WTC11 (cell line): ENCODE data around the gene PSMD8. TPM values are rescaled to one million over a fixed set of nuclear protein-coding genes. Genes with fewer than 3 reads are reported as not detected.
A peak's percentile ranks its signal among the peaks of the same experiment; 100 is the strongest.

ENCODE experiments used
- ATAC-seq: fragments of 200-7000 bp; cut with Tn5 transposase; 2 replicates; pipeline ENCODE4 v1.10.0; 2021; ENCODE audit warnings: mild to moderate bottlenecking, moderate library complexity
- CTCF ChIA-PET: fragments of 300-600 bp; sonication (Branson Sonifier 250); formaldehyde crosslinking; loops from one replicate; lab custom pipeline; 2021; ENCODE audit warnings: antibody characterized with exemption; lab: Charles Lee
- POLR2A ChIA-PET: fragments of 350-600 bp; sonication (Branson Sonifier 250); formaldehyde crosslinking; loops from one replicate; lab custom pipeline; 2021; ENCODE audit warnings: antibody characterized with exemption; lab: Charles Lee
- DNase-seq: peaks from one replicate; pipeline ENCODE4 v3.0.0; 2021; ENCODE audit warnings: low spot score
- H3K27ac Mint-ChIP-seq: 2 replicates; pipeline ENCODE4 v1.8.0; 2021; ENCODE audit warnings: mixed read lengths
- H3K27me3 Mint-ChIP-seq: 2 replicates; pipeline ENCODE4 v1.8.0; 2021; ENCODE audit warnings: low read depth, mild to moderate bottlenecking, moderate library complexity, mixed read lengths
- H3K36me3 Mint-ChIP-seq: 2 replicates; pipeline ENCODE4 v1.8.0; 2021; ENCODE audit warnings: mixed read lengths
- H3K4me1 Mint-ChIP-seq: 2 replicates; pipeline ENCODE4 v1.8.0; 2022; ENCODE audit warnings: mixed read lengths
- H3K4me3 Mint-ChIP-seq: 2 replicates; pipeline ENCODE4 v1.8.0; 2021; ENCODE audit warnings: mild to moderate bottlenecking, moderate library complexity, mixed read lengths
- H3K9me3 Mint-ChIP-seq: 2 replicates; pipeline ENCODE4 v1.8.0; 2021; ENCODE audit warnings: mixed read lengths
- CREB1 ChIP-seq: sonication (generic); formaldehyde crosslinking; IDR thresholded peaks from 2 replicates; pipeline ENCODE4 v1.8.0; 2023; ENCODE audit warnings: mild to moderate bottlenecking, missing genetic modification reagents
- CREM ChIP-seq: sonication (generic); formaldehyde crosslinking; IDR thresholded peaks from 2 replicates; pipeline ENCODE4 v1.8.1; 2022; ENCODE audit warnings: mild to moderate bottlenecking, missing genetic modification reagents, moderate library complexity
- EMX1 ChIP-seq: fragments of 250-450 bp; sonication (Bioruptor Pico); IDR thresholded peaks from 2 replicates; pipeline ENCODE4 v1.8.0; 2021; ENCODE audit warnings: mild to moderate bottlenecking
- ETV6 ChIP-seq: sonication (generic); formaldehyde crosslinking; IDR thresholded peaks from 2 replicates; pipeline ENCODE4 v1.8.1; 2022; ENCODE audit warnings: mild to moderate bottlenecking, missing genetic modification reagents
- FOXK1 ChIP-seq: sonication (generic); formaldehyde crosslinking; IDR thresholded peaks from 2 replicates; pipeline ENCODE4 v1.8.0; 2022; ENCODE audit warnings: mild to moderate bottlenecking, moderate library complexity, missing genetic modification reagents
- FOXP1 ChIP-seq: sonication (generic); formaldehyde crosslinking; IDR thresholded peaks from 2 replicates; pipeline ENCODE4 v1.8.0; 2022; ENCODE audit warnings: missing genetic modification reagents, mild to moderate bottlenecking, moderate library complexity, borderline replicate concordance
- GABPB1 ChIP-seq: sonication (generic); formaldehyde crosslinking; IDR thresholded peaks from 2 replicates; pipeline ENCODE4 v1.8.1; 2023; ENCODE audit warnings: mild to moderate bottlenecking, missing genetic modification reagents
- JUN ChIP-seq: sonication (generic); formaldehyde crosslinking; IDR thresholded peaks from 2 replicates; pipeline ENCODE4 v1.8.0; 2023; ENCODE audit warnings: mild to moderate bottlenecking, missing genetic modification reagents
- KAT7 ChIP-seq: sonication (generic); formaldehyde crosslinking; IDR thresholded peaks from 2 replicates; pipeline ENCODE4 v1.8.1; 2023; ENCODE audit warnings: missing genetic modification reagents, mild to moderate bottlenecking, borderline replicate concordance
- MXD4 ChIP-seq: fragments of 250-450 bp; sonication (Bioruptor Pico); IDR thresholded peaks from 2 replicates; pipeline ENCODE4 v1.8.0; 2021; ENCODE audit warnings: mild to moderate bottlenecking, moderate library complexity, borderline replicate concordance
- NR1H2 ChIP-seq: sonication (generic); formaldehyde crosslinking; IDR thresholded peaks from 2 replicates; pipeline ENCODE4 v1.9.0; 2021; ENCODE audit warnings: mild to moderate bottlenecking, moderate library complexity, missing genetic modification reagents
- PRRX2 ChIP-seq: fragments of 250-450 bp; sonication (Bioruptor Pico); IDR thresholded peaks from 2 replicates; pipeline ENCODE4 v1.8.0; 2021; ENCODE audit warnings: mild to moderate bottlenecking
- RORB ChIP-seq: fragments of 250-450 bp; sonication (Bioruptor Pico); IDR thresholded peaks from 2 replicates; pipeline ENCODE4 v1.9.0; 2021; ENCODE audit warnings: mild to moderate bottlenecking
- SOX15 ChIP-seq: fragments of 250-450 bp; sonication (Bioruptor Pico); IDR thresholded peaks from 2 replicates; pipeline ENCODE4 v1.9.0; 2021; ENCODE audit warnings: mild to moderate bottlenecking
- TCF7 ChIP-seq: sonication (generic); formaldehyde crosslinking; IDR thresholded peaks from 2 replicates; pipeline ENCODE4 v1.8.0; 2022; ENCODE audit warnings: mild to moderate bottlenecking, low read depth, missing genetic modification reagents, moderate library complexity
- TEAD4 ChIP-seq: sonication (generic); formaldehyde crosslinking; IDR thresholded peaks from 2 replicates; pipeline ENCODE4 v1.8.0; 2022; ENCODE audit warnings: mild to moderate bottlenecking, missing genetic modification reagents
- ZNF138 ChIP-seq: sonication (generic); formaldehyde crosslinking; conservative IDR thresholded peaks from 2 replicates; pipeline ENCODE4 v1.8.1; 2022; ENCODE audit warnings: mild to moderate bottlenecking, moderate library complexity, missing genetic modification reagents
- ZNF219 ChIP-seq: sonication (generic); formaldehyde crosslinking; IDR thresholded peaks from 2 replicates; pipeline ENCODE4 v1.8.0; 2023; ENCODE audit warnings: missing genetic modification reagents, mild to moderate bottlenecking, borderline replicate concordance
- ZNF232 ChIP-seq: sonication (generic); formaldehyde crosslinking; IDR thresholded peaks from 2 replicates; pipeline ENCODE4 v1.8.0; 2022; ENCODE audit warnings: mild to moderate bottlenecking, missing genetic modification reagents
- ZNF396 ChIP-seq: fragments of 250-450 bp; sonication (Bioruptor Pico); IDR thresholded peaks from 2 replicates; pipeline ENCODE4 v1.8.0; 2021; ENCODE audit warnings: mild to moderate bottlenecking, moderate library complexity, borderline replicate concordance
- total RNA-seq: library from RNA; stranded (reverse); gene quantifications from 3 replicates; pipeline ENCODE4 v1.2.3, GENCODE V29; 2021
- TF ChIP-seq, protein P1 (sequence below): sonication (generic); formaldehyde crosslinking; IDR thresholded peaks from 2 replicates; pipeline ENCODE4 v1.8.1; 2022; ENCODE audit warnings: missing genetic modification reagents, borderline replicate concordance
- TF ChIP-seq, protein P2 (sequence below): sonication (generic); formaldehyde crosslinking; IDR thresholded peaks from 2 replicates; pipeline ENCODE4 v1.8.0; 2023; ENCODE audit warnings: missing genetic modification reagents, mild to moderate bottlenecking, borderline replicate concordance
- TF ChIP-seq, protein P3 (sequence below): sonication (generic); formaldehyde crosslinking; IDR thresholded peaks from 2 replicates; pipeline ENCODE4 v1.8.0; 2022; ENCODE audit warnings: mild to moderate bottlenecking, missing genetic modification reagents
- TF ChIP-seq, protein P4 (sequence below): sonication (generic); formaldehyde crosslinking; IDR thresholded peaks from 2 replicates; pipeline ENCODE4 v1.8.1; 2023; ENCODE audit warnings: mild to moderate bottlenecking, missing genetic modification reagents, moderate library complexity
- TF ChIP-seq, protein P5 (sequence below): sonication (generic); formaldehyde crosslinking; conservative IDR thresholded peaks from 2 replicates; pipeline ENCODE4 v1.8.1; 2022; ENCODE audit warnings: mild to moderate bottlenecking, missing genetic modification reagents
- TF ChIP-seq, protein P6 (sequence below): sonication (generic); formaldehyde crosslinking; IDR thresholded peaks from 2 replicates; pipeline ENCODE4 v1.8.0; 2022; ENCODE audit warnings: mild to moderate bottlenecking, missing genetic modification reagents
- TF ChIP-seq, protein P7 (sequence below): fragments of 250-450 bp; sonication (Bioruptor Pico); IDR thresholded peaks from 2 replicates; pipeline ENCODE4 v1.9.0; 2021; ENCODE audit warnings: moderate library complexity, mild to moderate bottlenecking, inconsistent platforms, borderline replicate concordance
- TF ChIP-seq, protein P8 (sequence below): fragments of 250-450 bp; sonication (Bioruptor Pico); IDR thresholded peaks from 2 replicates; pipeline ENCODE4 v1.8.0; 2021; ENCODE audit warnings: mild to moderate bottlenecking

The PSMD8 gene
- total RNA-seq, 1 experiment from 2014 or later: 167 TPM

DNA sequence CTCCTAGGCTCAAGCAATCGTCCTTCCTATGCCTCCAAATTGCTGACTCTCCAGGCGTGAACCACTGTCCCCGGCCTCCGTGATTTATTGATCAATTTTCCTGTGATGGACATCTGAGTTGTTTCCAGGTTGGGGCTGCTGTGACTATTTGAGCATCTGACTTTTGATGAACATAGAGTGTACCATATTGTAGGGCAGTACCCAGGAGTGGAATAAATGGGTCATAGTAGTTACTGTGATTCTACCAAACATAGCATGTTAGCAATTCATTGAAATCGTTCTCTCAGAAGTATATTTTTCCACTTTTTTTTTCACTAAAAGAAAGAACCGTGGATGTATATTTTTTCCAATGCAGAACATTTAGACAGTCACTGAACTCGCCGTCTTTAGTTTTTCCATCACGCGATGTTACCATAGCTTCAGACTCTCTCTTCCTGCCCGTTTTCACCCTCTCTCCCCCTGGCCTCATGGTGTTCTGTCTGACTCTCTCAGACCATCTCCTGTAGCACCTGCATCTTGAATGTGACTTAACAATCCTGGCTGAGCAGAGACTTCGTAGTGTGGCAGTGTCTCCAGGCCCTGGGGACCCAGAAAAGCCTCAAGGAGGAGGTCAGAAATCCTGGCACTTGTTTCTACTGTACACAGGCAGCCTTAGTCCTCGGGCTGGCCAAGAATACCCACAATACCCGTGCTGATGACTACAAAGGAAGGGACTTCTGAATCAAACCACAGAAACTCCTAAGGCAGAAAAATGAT lies 54.9 kb downstream of the PSMD8 start:
- DNase-seq (no peak), ATAC-seq (no peak)

DNA sequence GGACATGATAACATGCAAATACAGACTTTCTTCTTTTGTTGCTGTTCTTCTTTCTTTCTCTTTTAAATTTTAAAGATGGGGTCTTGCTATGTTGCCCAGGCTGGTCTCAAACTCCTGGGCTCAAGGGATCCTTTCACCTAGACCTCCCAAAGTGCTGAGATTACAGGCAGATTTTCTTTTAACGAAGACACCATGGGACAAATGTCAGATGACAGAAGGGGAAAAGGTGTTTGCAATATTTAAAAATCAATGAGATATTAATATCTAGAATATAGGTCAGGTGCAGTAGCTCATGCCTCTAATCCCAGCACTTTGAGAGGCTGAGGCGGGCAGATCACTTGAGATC lies 55.4 kb downstream of the PSMD8 start:
- Mint-ChIP-seq H3K4me3 (no peak overlapping the region), H3K36me3 (no peaks in the 10 kb centered on the region), H3K9me3 (no peaks in the 10 kb centered on the region), H3K4me1 (peaks cover 40% of the 10 kb centered on the region), H3K27me3 (peaks cover 2% of the 10 kb centered on the region; the same call in 1 of the 2 replicates), H3K27ac (peak overlapping the region; percentile 75; the same call in 1 of the 2 replicates)
- ChIA-PET POLR2A (no interaction called here), CTCF (interaction anchor here (5.2 kb wide), 1 partner anchor 27 kb away, joined by 29 read pairs; the partner anchor contains the start of gene FAM98C)
- DNase-seq (no peak), ATAC-seq (no peak)
- TF ChIP-seq RORB (no peak), CREM (CRISPR knock-in tag) (no peak), TCF7 (CRISPR knock-in tag) (no peak), EMX1 (CRISPR knock-in tag) (no peak), GABPB1 (CRISPR knock-in tag) (no peak), MXD4 (CRISPR knock-in tag) (no peak), ZNF232 (CRISPR knock-in tag) (no peak), NR1H2 (CRISPR knock-in tag) (no peak), ZNF138 (CRISPR knock-in tag) (no peak), FOXK1 (CRISPR knock-in tag) (no peak)
- TF ChIP-seq, protein P1, sequence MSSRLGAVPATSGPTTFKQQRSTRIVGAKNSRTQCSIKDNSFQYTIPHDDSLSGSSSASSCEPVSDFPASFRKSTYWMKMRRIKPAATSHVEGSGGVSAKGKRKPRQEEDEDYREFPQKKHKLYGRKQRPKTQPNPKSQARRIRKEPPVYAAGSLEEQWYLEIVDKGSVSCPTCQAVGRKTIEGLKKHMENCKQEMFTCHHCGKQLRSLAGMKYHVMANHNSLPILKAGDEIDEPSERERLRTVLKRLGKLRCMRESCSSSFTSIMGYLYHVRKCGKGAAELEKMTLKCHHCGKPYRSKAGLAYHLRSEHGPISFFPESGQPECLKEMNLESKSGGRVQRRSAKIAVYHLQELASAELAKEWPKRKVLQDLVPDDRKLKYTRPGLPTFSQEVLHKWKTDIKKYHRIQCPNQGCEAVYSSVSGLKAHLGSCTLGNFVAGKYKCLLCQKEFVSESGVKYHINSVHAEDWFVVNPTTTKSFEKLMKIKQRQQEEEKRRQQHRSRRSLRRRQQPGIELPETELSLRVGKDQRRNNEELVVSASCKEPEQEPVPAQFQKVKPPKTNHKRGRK (CRISPR knock-in tag): no peak
- TF ChIP-seq, protein P2, sequence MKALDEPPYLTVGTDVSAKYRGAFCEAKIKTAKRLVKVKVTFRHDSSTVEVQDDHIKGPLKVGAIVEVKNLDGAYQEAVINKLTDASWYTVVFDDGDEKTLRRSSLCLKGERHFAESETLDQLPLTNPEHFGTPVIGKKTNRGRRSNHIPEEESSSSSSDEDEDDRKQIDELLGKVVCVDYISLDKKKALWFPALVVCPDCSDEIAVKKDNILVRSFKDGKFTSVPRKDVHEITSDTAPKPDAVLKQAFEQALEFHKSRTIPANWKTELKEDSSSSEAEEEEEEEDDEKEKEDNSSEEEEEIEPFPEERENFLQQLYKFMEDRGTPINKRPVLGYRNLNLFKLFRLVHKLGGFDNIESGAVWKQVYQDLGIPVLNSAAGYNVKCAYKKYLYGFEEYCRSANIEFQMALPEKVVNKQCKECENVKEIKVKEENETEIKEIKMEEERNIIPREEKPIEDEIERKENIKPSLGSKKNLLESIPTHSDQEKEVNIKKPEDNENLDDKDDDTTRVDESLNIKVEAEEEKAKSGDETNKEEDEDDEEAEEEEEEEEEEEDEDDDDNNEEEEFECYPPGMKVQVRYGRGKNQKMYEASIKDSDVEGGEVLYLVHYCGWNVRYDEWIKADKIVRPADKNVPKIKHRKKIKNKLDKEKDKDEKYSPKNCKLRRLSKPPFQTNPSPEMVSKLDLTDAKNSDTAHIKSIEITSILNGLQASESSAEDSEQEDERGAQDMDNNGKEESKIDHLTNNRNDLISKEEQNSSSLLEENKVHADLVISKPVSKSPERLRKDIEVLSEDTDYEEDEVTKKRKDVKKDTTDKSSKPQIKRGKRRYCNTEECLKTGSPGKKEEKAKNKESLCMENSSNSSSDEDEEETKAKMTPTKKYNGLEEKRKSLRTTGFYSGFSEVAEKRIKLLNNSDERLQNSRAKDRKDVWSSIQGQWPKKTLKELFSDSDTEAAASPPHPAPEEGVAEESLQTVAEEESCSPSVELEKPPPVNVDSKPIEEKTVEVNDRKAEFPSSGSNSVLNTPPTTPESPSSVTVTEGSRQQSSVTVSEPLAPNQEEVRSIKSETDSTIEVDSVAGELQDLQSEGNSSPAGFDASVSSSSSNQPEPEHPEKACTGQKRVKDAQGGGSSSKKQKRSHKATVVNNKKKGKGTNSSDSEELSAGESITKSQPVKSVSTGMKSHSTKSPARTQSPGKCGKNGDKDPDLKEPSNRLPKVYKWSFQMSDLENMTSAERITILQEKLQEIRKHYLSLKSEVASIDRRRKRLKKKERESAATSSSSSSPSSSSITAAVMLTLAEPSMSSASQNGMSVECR (CRISPR knock-in tag): no peak
- TF ChIP-seq, protein P3, sequence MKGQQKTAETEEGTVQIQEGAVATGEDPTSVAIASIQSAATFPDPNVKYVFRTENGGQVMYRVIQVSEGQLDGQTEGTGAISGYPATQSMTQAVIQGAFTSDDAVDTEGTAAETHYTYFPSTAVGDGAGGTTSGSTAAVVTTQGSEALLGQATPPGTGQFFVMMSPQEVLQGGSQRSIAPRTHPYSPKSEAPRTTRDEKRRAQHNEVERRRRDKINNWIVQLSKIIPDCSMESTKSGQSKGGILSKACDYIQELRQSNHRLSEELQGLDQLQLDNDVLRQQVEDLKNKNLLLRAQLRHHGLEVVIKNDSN (CRISPR knock-in tag): no peak
- TF ChIP-seq, protein P4, sequence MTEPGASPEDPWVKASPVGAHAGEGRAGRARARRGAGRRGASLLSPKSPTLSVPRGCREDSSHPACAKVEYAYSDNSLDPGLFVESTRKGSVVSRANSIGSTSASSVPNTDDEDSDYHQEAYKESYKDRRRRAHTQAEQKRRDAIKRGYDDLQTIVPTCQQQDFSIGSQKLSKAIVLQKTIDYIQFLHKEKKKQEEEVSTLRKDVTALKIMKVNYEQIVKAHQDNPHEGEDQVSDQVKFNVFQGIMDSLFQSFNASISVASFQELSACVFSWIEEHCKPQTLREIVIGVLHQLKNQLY (CRISPR knock-in tag): no peak
- TF ChIP-seq, protein P5, sequence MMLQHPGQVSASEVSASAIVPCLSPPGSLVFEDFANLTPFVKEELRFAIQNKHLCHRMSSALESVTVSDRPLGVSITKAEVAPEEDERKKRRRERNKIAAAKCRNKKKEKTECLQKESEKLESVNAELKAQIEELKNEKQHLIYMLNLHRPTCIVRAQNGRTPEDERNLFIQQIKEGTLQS (CRISPR knock-in tag): no peak

More for the DNA sequence above, 54.9 kb downstream of the PSMD8 start:
- H3K4me1 Mint-ChIP-seq: peaks cover 37% of the 10 kb centered on the region
- ChIA-PET POLR2A (no interaction called here), CTCF (interaction anchor here (5.2 kb wide), 1 partner anchor 26 kb away, joined by 29 read pairs; the partner anchor contains the start of gene FAM98C)
- H3K9me3 Mint-ChIP-seq: no peaks in the 10 kb centered on the region
- H3K27me3 Mint-ChIP-seq: no peaks in the 10 kb centered on the region
- no peaks in the 10 kb centered on the region for H3K36me3 Mint-ChIP-seq
- peak overlapping the region; percentile 75 for H3K27ac Mint-ChIP-seq
- no peak overlapping the region for H3K4me3 Mint-ChIP-seq
- TF ChIP-seq KAT7 (CRISPR knock-in tag) (no peak), PRRX2 (CRISPR knock-in tag) (no peak), RORB (no peak), ZNF219 (CRISPR knock-in tag) (no peak), TEAD4 (no peak), CREM (CRISPR knock-in tag) (no peak), ZNF396 (CRISPR knock-in tag) (no peak), SOX15 (CRISPR knock-in tag) (no peak), JUN (no peak), FOXP1 (CRISPR knock-in tag) (no peak), ETV6 (CRISPR knock-in tag) (no peak), CREB1 (no peak)
- TF ChIP-seq, protein P6, sequence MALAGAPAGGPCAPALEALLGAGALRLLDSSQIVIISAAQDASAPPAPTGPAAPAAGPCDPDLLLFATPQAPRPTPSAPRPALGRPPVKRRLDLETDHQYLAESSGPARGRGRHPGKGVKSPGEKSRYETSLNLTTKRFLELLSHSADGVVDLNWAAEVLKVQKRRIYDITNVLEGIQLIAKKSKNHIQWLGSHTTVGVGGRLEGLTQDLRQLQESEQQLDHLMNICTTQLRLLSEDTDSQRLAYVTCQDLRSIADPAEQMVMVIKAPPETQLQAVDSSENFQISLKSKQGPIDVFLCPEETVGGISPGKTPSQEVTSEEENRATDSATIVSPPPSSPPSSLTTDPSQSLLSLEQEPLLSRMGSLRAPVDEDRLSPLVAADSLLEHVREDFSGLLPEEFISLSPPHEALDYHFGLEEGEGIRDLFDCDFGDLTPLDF (CRISPR knock-in tag): no peak
- TF ChIP-seq, protein P7, sequence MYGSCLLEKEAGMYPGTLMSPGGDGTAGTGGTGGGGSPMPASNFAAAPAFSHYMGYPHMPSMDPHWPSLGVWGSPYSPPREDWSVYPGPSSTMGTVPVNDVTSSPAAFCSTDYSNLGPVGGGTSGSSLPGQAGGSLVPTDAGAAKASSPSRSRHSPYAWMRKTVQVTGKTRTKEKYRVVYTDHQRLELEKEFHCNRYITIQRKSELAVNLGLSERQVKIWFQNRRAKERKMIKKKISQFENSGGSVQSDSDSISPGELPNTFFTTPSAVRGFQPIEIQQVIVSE: no peak
- TF ChIP-seq, protein P8, sequence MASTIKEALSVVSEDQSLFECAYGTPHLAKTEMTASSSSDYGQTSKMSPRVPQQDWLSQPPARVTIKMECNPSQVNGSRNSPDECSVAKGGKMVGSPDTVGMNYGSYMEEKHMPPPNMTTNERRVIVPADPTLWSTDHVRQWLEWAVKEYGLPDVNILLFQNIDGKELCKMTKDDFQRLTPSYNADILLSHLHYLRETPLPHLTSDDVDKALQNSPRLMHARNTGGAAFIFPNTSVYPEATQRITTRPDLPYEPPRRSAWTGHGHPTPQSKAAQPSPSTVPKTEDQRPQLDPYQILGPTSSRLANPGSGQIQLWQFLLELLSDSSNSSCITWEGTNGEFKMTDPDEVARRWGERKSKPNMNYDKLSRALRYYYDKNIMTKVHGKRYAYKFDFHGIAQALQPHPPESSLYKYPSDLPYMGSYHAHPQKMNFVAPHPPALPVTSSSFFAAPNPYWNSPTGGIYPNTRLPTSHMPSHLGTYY (CRISPR knock-in tag): no peak
- TF ChIP-seq, all 79 proteins: peak for 0
